Neural crest cell (in vitro differentiated cells): Measurements from ENCODE around the gene ANKRD31. TPM values are rescaled to one million over a fixed set of nuclear protein-coding genes. Genes with fewer than 3 reads are reported as not detected.
"Not testable (repeated sequence)": the region's sequence is repeated elsewhere in the genome, so short reads cannot be mapped to it uniquely, and the experiment has no call there.

Source experiments
- DNase-seq: peaks from one replicate; pipeline ENCODE4 v3.0.0; 2021; ENCODE audit warnings: low read depth, mixed read lengths, low spot score
- H3K27ac Mint-ChIP-seq: one replicate; pipeline ENCODE4 v1.8.0; 2021; ENCODE audit warnings: mild to moderate bottlenecking, mixed read lengths; ENCODE audit not compliant: unreplicated experiment
- H3K27me3 Mint-ChIP-seq: 2 replicates; pipeline ENCODE4 v1.8.0; 2021; ENCODE audit warnings: low read depth, mild to moderate bottlenecking, mixed read lengths
- H3K36me3 Mint-ChIP-seq: 2 replicates; pipeline ENCODE4 v1.8.0; 2021; ENCODE audit warnings: low read depth, mild to moderate bottlenecking, mixed read lengths
- H3K4me1 Mint-ChIP-seq: 2 replicates; pipeline ENCODE4 v1.8.0; 2021; ENCODE audit warnings: mixed read lengths
- H3K4me3 Mint-ChIP-seq: one replicate; pipeline ENCODE4 v1.8.0; 2021; ENCODE audit warnings: mild to moderate bottlenecking, mixed read lengths
- H3K9me3 Mint-ChIP-seq: 2 replicates; pipeline ENCODE4 v1.8.0; 2021; ENCODE audit warnings: mixed read lengths
- CTCF ChIP-seq: fragments of 200-600 bp; sonication (generic); conservative IDR thresholded peaks from 2 replicates; pipeline ENCODE4 v1.5.0; 2021; ENCODE audit warnings: antibody characterized with exemption, mild to moderate bottlenecking
- total RNA-seq: library from RNA; stranded (reverse); gene quantifications from 2 replicates; pipeline ENCODE4 v1.2.1, GENCODE V29; 2021

Gene ANKRD31
- total RNA-seq, 1 donor from 2014 or later, result 0.51 TPM

GRCh38 chr5:75167345-75167744 is 69.3 kb downstream of the ANKRD31 start:
- DNase-seq, result no peak
- Mint-ChIP-seq H3K27me3 (no peaks in the 10 kb centered on the region), H3K27ac (no peak overlapping the region), H3K4me1 (no peaks in the 10 kb centered on the region), H3K4me3 (no peak overlapping the region), H3K9me3 (peaks cover 1% of the 10 kb centered on the region), H3K36me3 (no peaks in the 10 kb centered on the region)
- TF ChIP-seq CTCF, result peak; percentile 46

- not testable (repeated sequence) for H3K27ac Mint-ChIP-seq, DNase-seq, H3K9me3 Mint-ChIP-seq, H3K4me1 Mint-ChIP-seq, H3K36me3 Mint-ChIP-seq, H3K27me3 Mint-ChIP-seq, H3K4me3 Mint-ChIP-seq
These were observed 75.2 kb downstream of the ANKRD31 start for GRCh38 chr5:75161508-75161907.

GRCh38 chr5:75156585-75156984 is 80.1 kb downstream of the ANKRD31 start:
- no peak for DNase-seq
- TF ChIP-seq CTCF, result peak; percentile 29
- peaks cover 8% of the 10 kb centered on the region for H3K36me3 Mint-ChIP-seq
- no peak overlapping the region for H3K27ac Mint-ChIP-seq
- no peak overlapping the region for H3K4me3 Mint-ChIP-seq
- H3K4me1 Mint-ChIP-seq, result no peaks in the 10 kb centered on the region
- no peaks in the 10 kb centered on the region for H3K27me3 Mint-ChIP-seq
- peaks cover 3% of the 10 kb centered on the region for H3K9me3 Mint-ChIP-seq

- Mint-ChIP-seq H3K9me3 (no peaks in the 10 kb centered on the region), H3K4me1 (no peaks in the 10 kb centered on the region), H3K36me3 (no peaks in the 10 kb centered on the region), H3K27me3 (no peaks in the 10 kb centered on the region), H3K27ac (no peak overlapping the region), H3K4me3 (no peak overlapping the region)
- no peak for DNase-seq
- no peak for TF ChIP-seq CTCF
These were observed 83.8 kb downstream of the ANKRD31 start for GRCh38 chr5:75152860-75153259.

GRCh38 chr5:75148051-75148450 is 88.6 kb downstream of the ANKRD31 start:
- TF ChIP-seq CTCF, result no peak
- H3K36me3 Mint-ChIP-seq, result no peaks in the 10 kb centered on the region
- H3K4me3 Mint-ChIP-seq, result no peak overlapping the region
- H3K27ac Mint-ChIP-seq, result no peak overlapping the region
- no peaks in the 10 kb centered on the region for H3K4me1 Mint-ChIP-seq
- H3K27me3 Mint-ChIP-seq, result no peaks in the 10 kb centered on the region
- H3K9me3 Mint-ChIP-seq, result no peaks in the 10 kb centered on the region
- DNase-seq, result no peak

- no peak overlapping the region for H3K4me3 Mint-ChIP-seq
- H3K9me3 Mint-ChIP-seq, result no peaks in the 10 kb centered on the region
- DNase-seq, result no peak
- no peak for TF ChIP-seq CTCF
- no peaks in the 10 kb centered on the region for H3K4me1 Mint-ChIP-seq
- no peak overlapping the region for H3K27ac Mint-ChIP-seq
- H3K27me3 Mint-ChIP-seq, result no peaks in the 10 kb centered on the region
- no peaks in the 10 kb centered on the region for H3K36me3 Mint-ChIP-seq
These were observed 94.0 kb downstream of the ANKRD31 start for GRCh38 chr5:75142566-75143136.
